Measurements from ENCODE around the gene WDSUB1. TPM values are rescaled to one million over a fixed set of nuclear protein-coding genes. Genes with fewer than 3 reads are reported as not detected.

Gene WDSUB1
- total and polyA plus RNA-seq, 9 of the 15 experiments (the other 6 are each of a cell fraction or from before 2014, with no cell fraction given), result 5.2 to 13.7 (median 9.4) TPM

DNA sequence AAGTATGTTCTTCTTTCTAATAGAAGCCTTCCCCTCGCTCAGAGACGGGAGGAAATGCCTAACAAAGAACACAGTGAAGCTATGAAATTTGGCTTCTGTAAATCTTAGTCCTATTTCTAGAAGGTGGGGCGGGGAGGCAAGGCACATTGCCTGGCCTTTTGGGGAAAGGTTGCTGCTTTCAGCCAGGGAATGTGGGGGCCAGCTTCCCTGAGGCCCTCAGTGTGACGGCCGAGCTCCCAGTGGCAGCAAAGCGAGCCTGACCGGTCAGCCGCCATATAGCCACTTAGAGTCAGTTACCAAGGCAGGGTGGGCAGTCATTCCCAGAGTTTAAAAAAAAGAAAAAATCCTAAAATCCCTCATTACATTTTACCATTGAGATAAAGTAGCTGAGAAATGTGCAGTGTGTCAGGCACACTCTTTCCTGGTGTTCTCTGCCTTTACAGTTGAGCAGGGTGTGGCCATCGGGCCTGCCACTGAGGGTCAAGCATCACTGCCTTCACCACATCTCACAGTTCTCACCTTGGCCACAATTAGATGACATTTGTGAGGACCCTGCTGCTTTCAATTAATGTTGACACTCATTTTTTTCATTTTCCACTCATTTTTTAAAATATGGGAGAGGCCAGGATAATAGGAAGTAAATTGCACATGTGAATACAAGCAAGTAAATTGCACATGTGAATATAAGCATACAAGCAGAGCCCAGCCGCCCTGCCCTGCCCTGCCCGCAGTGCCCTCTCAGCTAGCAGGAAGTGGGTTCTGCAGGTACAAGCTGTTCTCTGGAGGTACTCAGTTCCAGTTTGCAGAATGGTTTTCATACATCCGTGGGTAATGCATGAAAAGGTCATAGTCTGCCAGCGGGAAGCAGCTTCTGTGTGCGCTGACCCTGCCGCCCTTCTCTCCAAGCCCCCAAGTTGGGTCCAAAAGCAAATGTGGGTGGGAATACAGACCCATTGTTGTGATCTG, 76.9 kb downstream of the WDSUB1 start:
- ChIA-PET CTCF (ENCODE audit: low intra/inter-chr PET ratio) (no interaction called here), POLR2A (interaction anchor here (0.7 to 2.5 kb wide), 2 partner anchors 9 to 191 kb away, joined by 3 to 12 read pairs; no protein-coding TSS in a partner anchor)
- ATAC-seq, result no peak
- in situ Hi-C loops (cut with MboI), result no loop called here
- H3K27me3 ChIP-seq (ENCODE audit: control insufficient read depth in 2 of 2, insufficient read depth in 2 of 2, low read length in 2 of 2), result peaks cover 34 to 60% of the 10 kb centered on the region in 2 experiments
- H3K27ac ChIP-seq (ENCODE audit: extremely low read depth, low read depth, low read length), result no peak overlapping the region
- H4K20me1 ChIP-seq (replicated peaks; ENCODE audit: control insufficient read depth, insufficient read depth, low read length), result 0 out of 2 replicates have a peak, but pooled peaks cover 3% of the 10 kb centered on the region
- H3K36me3 ChIP-seq (ENCODE audit: control insufficient read depth, insufficient read depth, low read length), result no peaks in the 10 kb centered on the region
- 25% methylated on average over 15 of the region's 15 CpGs for WGBS (ENCODE audit: insufficient coverage, low coverage, missing lambda C conversion rate)
- H2AFZ ChIP-seq (ENCODE audit: low read depth, low read length), result no peak overlapping the region
- FAIRE-seq, result no peak
- BruUV-seq (replicated peaks), result no TSS peak
- H3K4me3 ChIP-seq, result no peak overlapping the region
- intact Hi-C loops (cut with micrococcal nuclease), result loop anchor here (2.0 to 5.0 kb wide), 3 partner anchors 263 to 598 kb away; partner anchors contain the start of gene MARCHF7
- H3K9ac ChIP-seq (ENCODE audit: insufficient read depth in 1 of 2, low read depth in 2 of 2, low read length in 2 of 2), result no peak overlapping the region
- no peaks in the 10 kb centered on the region for H3K9me3 ChIP-seq (replicated peaks; ENCODE audit: control insufficient read depth, insufficient read depth, low read depth, low read length)
- no peaks in the 10 kb centered on the region for H3K9me1 ChIP-seq (ENCODE audit: control insufficient read depth, insufficient read depth, low read length)
- H3K4me2 ChIP-seq (ENCODE audit: insufficient read depth, low read length), result no peak overlapping the region
- H3K4me1 ChIP-seq (replicated peaks in 1 of 2; ENCODE audit: control insufficient read depth in 2 of 2, insufficient read depth in 2 of 2, low read length in 2 of 2), result no peaks in the 10 kb centered on the region
- no peaks in the 10 kb centered on the region for H3K79me2 ChIP-seq (ENCODE audit: control insufficient read depth, insufficient read depth, low read length)
- no peak for DNase-seq (ENCODE audit: extremely low read depth in 1 of 4, low spot score in 3 of 4)
- TF ChIP-seq ZNF586 (CRISPR knock-in tag; conservative IDR thresholded peaks at IDR 0.05) (no peak), BDP1 (IDR thresholded peaks at IDR 0.05; ENCODE audit: insufficient read depth, insufficient read length) (no peak), ZNF699 (CRISPR knock-in tag; IDR thresholded peaks at IDR 0.05; ENCODE audit: insufficient replicate concordance) (no peak), COPS2 (conservative IDR thresholded peaks at IDR 0.05) (no peak), MEIS2 (IDR thresholded peaks at IDR 0.05; ENCODE audit: partially characterized antibody) (no peak), CSDE1 (IDR thresholded peaks at IDR 0.05) (no peak), XRCC4 (IDR thresholded peaks at IDR 0.05; ENCODE audit: extremely low read depth, insufficient read depth, insufficient read length) (no peak), FOXJ2 (tag; IDR thresholded peaks at IDR 0.05) (no peak), TAF9B (IDR thresholded peaks at IDR 0.05; ENCODE audit: partially characterized antibody) (no peak), ZSCAN32 (CRISPR knock-in tag; IDR thresholded peaks at IDR 0.05) (no peak), ZNF316 (IDR thresholded peaks at IDR 0.05) (no peak), RBM25 (IDR thresholded peaks at IDR 0.05; ENCODE audit: low read depth, low read length, severe bottlenecking) (no peak), ELF2 (CRISPR knock-in tag; IDR thresholded peaks at IDR 0.05) (no peak), POLR3A (IDR thresholded peaks at IDR 0.05; ENCODE audit: borderline replicate concordance, extremely low read depth, insufficient read depth, insufficient read length) (no peak)
- TF ChIP-seq, protein P1, sequence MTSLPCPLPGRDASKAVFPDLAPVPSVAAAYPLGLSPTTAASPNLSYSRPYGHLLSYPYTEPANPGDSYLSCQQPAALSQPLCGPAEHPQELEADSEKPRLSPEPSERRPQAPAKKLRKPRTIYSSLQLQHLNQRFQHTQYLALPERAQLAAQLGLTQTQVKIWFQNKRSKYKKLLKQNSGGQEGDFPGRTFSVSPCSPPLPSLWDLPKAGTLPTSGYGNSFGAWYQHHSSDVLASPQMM (CRISPR knock-in tag; IDR thresholded peaks at IDR 0.05), result no peak
- TF ChIP-seq, protein P2, sequence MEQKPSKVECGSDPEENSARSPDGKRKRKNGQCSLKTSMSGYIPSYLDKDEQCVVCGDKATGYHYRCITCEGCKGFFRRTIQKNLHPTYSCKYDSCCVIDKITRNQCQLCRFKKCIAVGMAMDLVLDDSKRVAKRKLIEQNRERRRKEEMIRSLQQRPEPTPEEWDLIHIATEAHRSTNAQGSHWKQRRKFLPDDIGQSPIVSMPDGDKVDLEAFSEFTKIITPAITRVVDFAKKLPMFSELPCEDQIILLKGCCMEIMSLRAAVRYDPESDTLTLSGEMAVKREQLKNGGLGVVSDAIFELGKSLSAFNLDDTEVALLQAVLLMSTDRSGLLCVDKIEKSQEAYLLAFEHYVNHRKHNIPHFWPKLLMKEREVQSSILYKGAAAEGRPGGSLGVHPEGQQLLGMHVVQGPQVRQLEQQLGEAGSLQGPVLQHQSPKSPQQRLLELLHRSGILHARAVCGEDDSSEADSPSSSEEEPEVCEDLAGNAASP (IDR thresholded peaks at IDR 0.05), result no peak

Measured in K562 (cell line).